Effector memory CD4-positive, alpha-beta T cell (primary cell): ENCODE results near the gene SHISA5.
"Not testable (repeated sequence)": the region's sequence is repeated elsewhere in the genome, so short reads cannot be mapped to it uniquely, and the experiment has no call there.

Experiments
- DNase-seq, 3 donors: peaks; one replicate each; pipeline ENCODE4 v3.0.0-alpha.2; 2020
- H3K27ac ChIP-seq: 2 replicates; pipeline ENCODE4 v1.7.0; 2013; ENCODE audit warnings: mild to moderate bottlenecking, low read length, moderate library complexity; ENCODE audit not compliant: insufficient read depth, poor library complexity, severe bottlenecking
- H3K27me3 ChIP-seq: replicated peaks from 2 replicates; pipeline ENCODE4 v1.7.0; 2013; ENCODE audit warnings: mild to moderate bottlenecking, low read length; ENCODE audit not compliant: insufficient read depth, control insufficient read depth, poor library complexity, severe bottlenecking
- H3K36me3 ChIP-seq: 2 replicates; pipeline ENCODE4 v1.7.0; 2013; ENCODE audit warnings: mild to moderate bottlenecking, low read length, moderate library complexity; ENCODE audit not compliant: control insufficient read depth, insufficient read depth
- H3K4me1 ChIP-seq: 2 replicates; pipeline ENCODE4 v1.7.0; 2013; ENCODE audit warnings: low read length, mild to moderate bottlenecking; ENCODE audit not compliant: control insufficient read depth, insufficient read depth, poor library complexity, severe bottlenecking
- H3K4me3 ChIP-seq: 2 replicates; pipeline ENCODE4 v1.7.0; 2013; ENCODE audit warnings: low read length, low read depth, mild to moderate bottlenecking; ENCODE audit not compliant: insufficient read depth, poor library complexity, severe bottlenecking
- H3K9me3 ChIP-seq: 2 replicates; pipeline ENCODE4 v1.7.0; 2013; ENCODE audit warnings: mild to moderate bottlenecking, low read length, moderate library complexity; ENCODE audit not compliant: control insufficient read depth

SHISA5 gene

DNA sequence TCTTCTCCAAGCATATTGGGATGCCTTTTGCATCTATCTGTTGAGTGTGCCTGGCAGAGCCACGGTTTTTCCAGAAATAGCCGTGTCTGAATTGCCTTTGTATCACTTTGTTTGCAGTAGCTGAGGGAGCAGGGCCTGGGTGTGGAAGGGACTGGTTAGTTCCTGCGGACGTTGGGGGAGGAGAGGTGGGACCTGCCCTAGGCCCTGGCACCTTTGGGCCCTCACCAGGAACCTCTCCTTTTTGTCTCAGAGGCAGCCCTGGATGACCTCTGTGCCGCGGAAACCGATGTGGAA, 38.8 kb downstream of the SHISA5 start:
- H3K36me3 ChIP-seq, result peaks cover 45% of the 10 kb centered on the region
- no peaks in the 10 kb centered on the region for H3K9me3 ChIP-seq
- no peak overlapping the region for H3K4me3 ChIP-seq
- peak overlapping the region; percentile 93 for H3K27ac ChIP-seq
- peaks cover 47% of the 10 kb centered on the region for H3K4me1 ChIP-seq
- H3K27me3 ChIP-seq, result no peaks in the 10 kb centered on the region
- no peak for DNase-seq

DNA sequence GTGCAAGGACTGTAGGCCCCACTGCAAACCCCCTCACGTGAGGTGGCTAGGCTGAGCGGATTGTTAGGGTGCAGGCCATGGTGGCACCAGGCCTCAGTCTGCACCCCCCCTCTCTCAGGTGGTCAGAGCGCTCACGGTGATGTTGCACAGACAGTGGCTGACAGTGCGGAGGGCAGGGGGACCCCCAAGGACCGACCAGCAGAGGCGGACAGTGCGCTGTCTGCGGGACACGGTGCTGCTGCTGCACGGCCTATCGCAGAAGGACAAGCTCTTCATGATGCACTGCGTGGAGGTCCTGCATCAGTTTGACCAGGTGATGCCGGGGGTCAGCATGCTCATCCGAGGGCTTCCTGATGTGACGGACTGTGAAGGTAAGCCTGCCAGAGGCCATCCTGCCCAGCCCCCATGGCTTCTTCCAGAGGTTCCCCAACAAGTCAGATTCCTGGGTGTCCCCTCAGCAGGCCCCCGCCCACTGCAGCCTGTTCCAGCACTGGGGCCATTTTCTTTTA, 39.2 kb downstream of the SHISA5 start:
- H3K4me3 ChIP-seq, result no peak overlapping the region
- H3K4me1 ChIP-seq, result peaks cover 43% of the 10 kb centered on the region
- no peaks in the 10 kb centered on the region for H3K27me3 ChIP-seq
- H3K27ac ChIP-seq, result no peak overlapping the region
- no peaks in the 10 kb centered on the region for H3K9me3 ChIP-seq
- no peak for DNase-seq
- peaks cover 46% of the 10 kb centered on the region for H3K36me3 ChIP-seq

DNA sequence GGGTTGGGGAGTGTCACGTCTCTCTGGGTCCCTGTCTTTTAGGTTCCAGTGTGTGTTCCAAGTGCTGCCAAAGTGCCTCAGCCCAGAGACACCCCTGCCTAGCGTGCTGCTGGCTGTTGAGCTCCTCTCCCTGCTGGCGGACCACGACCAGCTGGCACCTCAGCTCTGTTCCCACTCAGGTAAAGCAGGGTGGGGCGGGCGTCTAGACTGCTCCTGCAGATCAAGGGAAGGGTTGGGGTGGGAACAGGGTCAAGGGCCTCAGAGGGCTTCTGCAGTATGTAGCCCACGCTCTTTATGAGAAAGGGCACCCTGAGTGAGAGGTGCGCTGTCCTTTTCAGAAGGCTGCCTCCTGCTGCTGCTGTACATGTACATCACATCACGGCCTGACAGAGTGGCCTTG, 40.3 kb downstream of the SHISA5 start:
- H3K9me3 ChIP-seq, result no peaks in the 10 kb centered on the region
- H3K4me3 ChIP-seq, result no peak overlapping the region
- H3K27me3 ChIP-seq, result no peaks in the 10 kb centered on the region
- no peak for DNase-seq
- H3K4me1 ChIP-seq, result peaks cover 33% of the 10 kb centered on the region
- peaks cover 45% of the 10 kb centered on the region for H3K36me3 ChIP-seq
- no peak overlapping the region for H3K27ac ChIP-seq

DNA sequence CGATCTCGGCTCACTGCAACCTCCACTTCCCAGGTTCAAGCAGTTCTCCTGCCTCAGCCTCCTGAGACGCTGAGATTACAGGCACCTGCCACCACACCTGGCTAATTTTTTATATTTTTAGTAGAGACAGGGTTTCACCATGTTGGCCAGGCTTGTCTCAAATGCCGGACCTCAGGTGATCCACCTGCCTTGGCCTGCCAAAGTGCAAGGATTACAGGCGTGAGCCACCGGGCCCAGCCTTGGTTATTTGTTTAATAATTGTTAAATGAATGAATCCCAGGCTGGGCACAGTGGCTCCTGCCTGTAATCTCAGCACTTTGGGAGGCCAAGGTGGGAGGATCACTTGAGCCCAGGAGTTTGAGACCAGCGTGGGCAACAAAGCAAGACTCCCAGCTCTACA, 42.2 kb downstream of the SHISA5 start:
- not testable (repeated sequence) for H3K27ac ChIP-seq, H3K4me3 ChIP-seq, H3K9me3 ChIP-seq, H3K27me3 ChIP-seq, DNase-seq
- peaks cover 15% of the 10 kb centered on the region for H3K4me1 ChIP-seq
- peaks cover 34% of the 10 kb centered on the region for H3K36me3 ChIP-seq

DNA sequence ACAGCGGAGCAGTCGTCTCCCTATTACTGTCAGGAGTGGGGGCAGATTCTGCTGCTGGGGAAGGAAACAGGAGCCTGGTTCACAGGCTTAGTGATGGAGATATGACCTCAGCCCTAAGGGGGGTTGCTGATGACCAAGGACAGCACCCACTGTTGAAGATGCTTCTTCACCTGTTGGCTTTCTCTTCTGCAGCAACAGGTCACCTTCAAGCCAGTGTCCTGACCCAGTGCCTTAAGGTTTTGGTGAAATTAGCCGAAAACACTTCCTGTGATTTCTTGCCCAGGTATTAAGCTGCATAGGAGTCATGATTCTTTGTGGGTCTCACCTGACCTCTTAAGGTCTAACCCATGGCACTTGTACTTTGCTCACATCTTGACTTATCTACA, 43.5 kb downstream of the SHISA5 start:
- DNase-seq, result no peak
- peaks cover 34% of the 10 kb centered on the region for H3K36me3 ChIP-seq
- no peaks in the 10 kb centered on the region for H3K9me3 ChIP-seq
- no peak overlapping the region for H3K4me3 ChIP-seq
- H3K27me3 ChIP-seq, result no peaks in the 10 kb centered on the region
- no peak overlapping the region for H3K27ac ChIP-seq
- H3K4me1 ChIP-seq, result peaks cover 3% of the 10 kb centered on the region

DNA sequence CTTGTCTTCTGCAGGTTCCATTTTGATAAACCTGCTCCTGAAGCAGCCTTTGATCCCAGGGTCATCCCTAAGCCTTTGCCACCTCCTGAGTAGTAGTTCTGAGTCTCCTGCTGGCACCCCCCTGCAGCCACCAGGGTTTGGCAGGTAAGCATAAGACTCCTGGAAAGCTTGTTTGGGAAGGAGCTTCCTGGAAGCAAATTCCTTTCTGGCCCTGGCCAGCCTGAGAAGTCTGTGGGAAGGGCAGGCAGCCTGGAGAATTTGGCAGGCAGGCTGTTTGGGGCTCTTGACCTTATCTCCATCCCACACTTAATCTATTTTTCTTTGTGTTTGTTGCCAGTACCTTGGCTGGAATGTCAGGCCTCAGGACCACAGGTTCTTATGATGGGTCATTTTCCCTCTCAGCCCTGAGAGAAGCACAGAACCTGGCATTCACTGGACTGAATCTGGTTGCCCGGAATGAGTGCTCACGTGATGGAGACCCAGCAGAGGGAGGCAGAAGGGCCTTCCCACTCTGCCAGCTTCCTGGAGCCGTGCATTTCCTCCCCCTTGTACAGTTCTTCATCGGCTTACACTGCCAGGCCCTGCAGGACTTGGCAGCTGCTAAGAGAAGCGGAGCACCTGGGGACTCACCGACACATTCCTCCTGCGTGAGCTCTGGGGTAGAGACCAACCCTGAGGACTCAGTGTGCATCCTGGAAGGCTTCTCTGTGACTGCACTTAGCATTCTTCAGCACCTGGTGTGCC, 44.0 kb downstream of the SHISA5 start:
- H3K9me3 ChIP-seq, result no peaks in the 10 kb centered on the region
- H3K4me3 ChIP-seq, result no peak overlapping the region
- H3K36me3 ChIP-seq, result peaks cover 34% of the 10 kb centered on the region
- no peak overlapping the region for H3K27ac ChIP-seq
- no peaks in the 10 kb centered on the region for H3K4me1 ChIP-seq
- no peaks in the 10 kb centered on the region for H3K27me3 ChIP-seq
- DNase-seq, result no peak

DNA sequence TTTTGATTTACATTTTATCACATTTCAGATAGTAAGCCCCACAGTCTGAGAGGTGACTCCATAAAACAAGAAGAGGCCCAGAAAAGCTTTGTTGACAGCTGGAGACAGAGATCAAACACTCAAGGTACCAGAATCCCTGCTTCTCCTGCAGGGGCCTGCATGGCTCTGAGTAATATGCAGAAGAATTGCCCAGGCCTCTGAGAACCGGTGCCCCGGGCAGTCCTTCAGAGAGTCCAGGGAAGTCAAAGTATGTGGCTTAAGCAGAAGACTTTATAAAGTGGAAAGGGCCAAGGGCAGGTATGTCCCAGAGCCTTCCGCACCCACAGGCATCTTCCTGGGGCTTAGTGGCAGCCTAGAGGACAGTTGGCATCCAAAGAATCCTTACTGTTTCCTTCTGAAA, 44.6 kb downstream of the SHISA5 start:
- H3K9me3 ChIP-seq, result no peaks in the 10 kb centered on the region
- no peak overlapping the region for H3K4me3 ChIP-seq
- H3K4me1 ChIP-seq, result no peaks in the 10 kb centered on the region
- H3K36me3 ChIP-seq, result peaks cover 37% of the 10 kb centered on the region
- DNase-seq, result no peak
- H3K27me3 ChIP-seq, result no peaks in the 10 kb centered on the region
- no peak overlapping the region for H3K27ac ChIP-seq

DNA sequence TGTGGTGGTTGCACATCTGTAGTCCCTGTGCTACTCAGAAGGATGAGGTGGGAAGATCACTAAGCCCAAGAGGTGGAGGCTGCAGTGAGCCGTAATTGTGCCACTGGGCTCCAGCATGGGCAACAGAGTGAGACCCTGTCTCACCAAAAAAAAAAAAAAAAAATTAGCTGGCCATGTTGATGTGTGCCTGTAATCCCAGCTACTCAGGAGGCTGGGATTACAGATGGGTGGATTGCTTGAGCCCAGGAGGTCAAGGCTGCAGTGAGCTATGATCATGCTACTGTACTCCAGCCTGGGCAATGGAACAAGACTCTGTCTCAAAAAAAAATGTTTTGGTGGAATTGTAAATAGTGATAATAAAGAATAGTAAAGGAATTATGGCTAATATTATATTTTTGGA, 47.5 kb downstream of the SHISA5 start:
- peaks cover 35% of the 10 kb centered on the region for H3K36me3 ChIP-seq
- DNase-seq, result no peak
- no peaks in the 10 kb centered on the region for H3K4me1 ChIP-seq
- no peaks in the 10 kb centered on the region for H3K27me3 ChIP-seq
- H3K4me3 ChIP-seq, result no peak overlapping the region
- no peak overlapping the region for H3K27ac ChIP-seq
- no peaks in the 10 kb centered on the region for H3K9me3 ChIP-seq

DNA sequence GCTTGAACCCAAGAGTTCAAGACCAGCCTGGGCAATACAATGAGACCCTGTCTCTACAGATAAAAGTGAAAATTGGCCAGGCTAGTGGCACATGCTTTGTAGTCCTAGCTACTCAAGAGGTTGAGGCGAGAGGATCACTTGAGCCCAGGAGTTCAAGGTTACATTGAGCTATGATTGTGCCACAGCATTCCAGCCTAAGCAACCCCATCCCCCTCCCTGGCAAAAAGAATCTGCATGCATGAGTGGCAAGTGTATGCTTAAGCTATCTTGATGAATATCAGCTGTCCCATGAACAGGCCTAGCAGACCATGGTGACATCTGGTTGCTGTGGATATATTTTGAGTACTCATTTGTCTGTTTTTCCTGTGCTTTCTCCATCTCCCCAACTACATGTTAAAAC, 52.7 kb downstream of the SHISA5 start:
- DNase-seq, result no peak
- peaks cover 8% of the 10 kb centered on the region for H3K4me1 ChIP-seq
- H3K27me3 ChIP-seq, result no peaks in the 10 kb centered on the region
- H3K9me3 ChIP-seq, result no peaks in the 10 kb centered on the region
- peaks cover 11% of the 10 kb centered on the region for H3K36me3 ChIP-seq
- H3K27ac ChIP-seq, result no peak overlapping the region
- no peak overlapping the region for H3K4me3 ChIP-seq

DNA sequence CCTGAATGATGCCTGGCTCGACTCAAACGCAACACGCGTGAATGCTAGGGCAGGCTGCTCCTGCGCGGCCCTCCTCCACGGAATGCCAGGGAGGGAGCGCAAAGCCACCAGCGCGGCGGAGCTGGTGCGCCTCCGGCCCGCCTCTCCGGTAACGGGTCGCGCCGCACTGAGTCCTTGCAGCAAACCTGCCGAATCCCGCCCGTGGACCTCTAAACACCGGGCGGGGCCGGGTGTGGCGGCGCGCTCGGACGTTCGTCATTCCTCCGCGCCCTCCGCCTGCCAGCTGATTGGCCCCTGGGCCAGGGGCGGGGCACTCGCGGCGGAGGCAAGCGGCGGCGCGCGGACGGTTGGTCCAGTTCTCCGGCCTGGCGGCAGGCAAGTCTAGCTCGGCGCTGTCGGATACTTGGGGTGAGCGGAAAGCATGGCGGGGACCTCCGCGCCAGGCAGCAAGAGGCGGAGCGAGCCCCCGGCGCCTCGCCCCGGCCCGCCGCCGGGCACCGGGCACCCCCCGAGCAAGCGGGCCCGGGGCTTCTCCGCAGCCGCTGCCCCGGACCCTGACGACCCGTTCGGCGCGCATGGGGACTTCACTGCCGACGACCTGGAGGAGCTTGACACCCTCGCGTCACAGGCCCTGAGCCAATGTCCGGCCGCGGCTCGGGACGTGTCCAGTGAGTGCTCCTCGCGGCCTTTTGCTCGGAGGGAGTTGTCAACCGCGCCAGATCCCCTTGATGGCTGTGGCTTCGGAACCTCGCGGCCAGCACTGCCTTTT, 57.4 kb downstream of the SHISA5 start, which contains the start of gene ATRIP:
ATRIP (plus strand) TSS at position 313 of the 769 bp plus-strand sequence; CDS start at position 422, 109 bp downstream.
- Histone ChIP-seq H3K36me3 (peaks cover 15% of the 10 kb centered on the region), H3K27ac (peak within 1 kb of the TSS; percentile 71), H3K4me1 (peaks cover 18% of the 10 kb centered on the region), H3K27me3 (no peaks in the 10 kb centered on the region), H3K4me3 (peak within 1 kb of the TSS; percentile 58), H3K9me3 (no peaks in the 10 kb centered on the region)
- DNase-seq, result peak; percentile 78 to 87 (median 83)
